ENCODE results near the gene PBX4.

- TF ChIP-seq, protein P1, sequence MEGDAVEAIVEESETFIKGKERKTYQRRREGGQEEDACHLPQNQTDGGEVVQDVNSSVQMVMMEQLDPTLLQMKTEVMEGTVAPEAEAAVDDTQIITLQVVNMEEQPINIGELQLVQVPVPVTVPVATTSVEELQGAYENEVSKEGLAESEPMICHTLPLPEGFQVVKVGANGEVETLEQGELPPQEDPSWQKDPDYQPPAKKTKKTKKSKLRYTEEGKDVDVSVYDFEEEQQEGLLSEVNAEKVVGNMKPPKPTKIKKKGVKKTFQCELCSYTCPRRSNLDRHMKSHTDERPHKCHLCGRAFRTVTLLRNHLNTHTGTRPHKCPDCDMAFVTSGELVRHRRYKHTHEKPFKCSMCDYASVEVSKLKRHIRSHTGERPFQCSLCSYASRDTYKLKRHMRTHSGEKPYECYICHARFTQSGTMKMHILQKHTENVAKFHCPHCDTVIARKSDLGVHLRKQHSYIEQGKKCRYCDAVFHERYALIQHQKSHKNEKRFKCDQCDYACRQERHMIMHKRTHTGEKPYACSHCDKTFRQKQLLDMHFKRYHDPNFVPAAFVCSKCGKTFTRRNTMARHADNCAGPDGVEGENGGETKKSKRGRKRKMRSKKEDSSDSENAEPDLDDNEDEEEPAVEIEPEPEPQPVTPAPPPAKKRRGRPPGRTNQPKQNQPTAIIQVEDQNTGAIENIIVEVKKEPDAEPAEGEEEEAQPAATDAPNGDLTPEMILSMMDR (IDR thresholded peaks at IDR 0.05) = no peak
- TF ChIP-seq POLR2AphosphoS5 (IDR thresholded peaks at IDR 0.05; ENCODE audit: low read depth, low read length) (no peak), REST (IDR thresholded peaks at IDR 0.05; ENCODE audit: insufficient read depth in 1 of 2, low read depth in 2 of 2, low read length in 1 of 2) (no peak), TCF7L2 (IDR thresholded peaks at IDR 0.05; ENCODE audit: low read depth, low read length) (no peak), SIN3A (IDR thresholded peaks at IDR 0.05; ENCODE audit: borderline replicate concordance, insufficient read depth, low read depth, low read length) (no peak)
Measured at GRCh38 chr19:19544257-19544953, 74.1 kb downstream of the PBX4 start.

Data from Panc1 (cell line).